Loucy (cell line): Measurements from ENCODE around the gene CDH4.

Source experiments
- EZH2phosphoT487 ChIP-seq: fragments of 200-600 bp; IDR thresholded peaks from 2 replicates; pipeline ENCODE4 v1.6.1; 2018; ENCODE audit warnings: antibody characterized with exemption, mild to moderate bottlenecking, moderate library complexity, borderline replicate concordance
- TF ChIP-seq, protein P1 (sequence below): fragments of 200-600 bp; sonication (generic); conservative IDR thresholded peaks from 2 replicates; pipeline ENCODE4 v1.5.1; 2014; ENCODE audit warnings: mild to moderate bottlenecking, antibody characterized with exemption, low read length

DNA sequence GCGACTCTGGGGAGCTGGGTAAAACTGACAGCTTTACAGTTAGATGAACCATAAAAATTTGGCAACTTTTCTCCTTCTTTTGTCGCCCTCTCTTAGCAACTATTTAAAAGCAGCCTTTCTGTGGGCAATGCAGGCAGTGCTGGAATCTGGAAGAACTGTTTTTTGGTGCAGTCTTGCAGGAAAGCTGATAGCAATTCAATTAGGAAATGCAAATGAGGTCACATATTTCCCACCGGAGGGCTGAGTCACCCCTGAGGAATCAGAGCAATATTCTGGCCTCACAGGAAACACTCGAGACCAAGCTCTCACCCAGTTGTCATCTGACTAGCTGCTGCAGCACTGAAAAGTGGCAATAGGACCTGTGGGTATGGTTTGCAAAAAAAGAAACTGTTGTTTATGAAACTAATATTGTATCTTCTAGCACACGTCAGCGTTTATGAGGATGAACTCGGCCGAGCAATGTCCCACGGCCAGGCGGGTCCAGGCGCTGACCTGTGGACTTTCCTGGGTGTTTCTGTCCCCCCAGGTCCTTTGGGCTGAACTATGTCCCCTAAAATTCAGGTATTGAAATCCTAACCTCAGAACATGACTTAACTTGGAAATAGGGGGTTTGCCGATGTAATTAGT is 501.4 kb downstream of the CDH4 start:
- TF ChIP-seq, protein P1, sequence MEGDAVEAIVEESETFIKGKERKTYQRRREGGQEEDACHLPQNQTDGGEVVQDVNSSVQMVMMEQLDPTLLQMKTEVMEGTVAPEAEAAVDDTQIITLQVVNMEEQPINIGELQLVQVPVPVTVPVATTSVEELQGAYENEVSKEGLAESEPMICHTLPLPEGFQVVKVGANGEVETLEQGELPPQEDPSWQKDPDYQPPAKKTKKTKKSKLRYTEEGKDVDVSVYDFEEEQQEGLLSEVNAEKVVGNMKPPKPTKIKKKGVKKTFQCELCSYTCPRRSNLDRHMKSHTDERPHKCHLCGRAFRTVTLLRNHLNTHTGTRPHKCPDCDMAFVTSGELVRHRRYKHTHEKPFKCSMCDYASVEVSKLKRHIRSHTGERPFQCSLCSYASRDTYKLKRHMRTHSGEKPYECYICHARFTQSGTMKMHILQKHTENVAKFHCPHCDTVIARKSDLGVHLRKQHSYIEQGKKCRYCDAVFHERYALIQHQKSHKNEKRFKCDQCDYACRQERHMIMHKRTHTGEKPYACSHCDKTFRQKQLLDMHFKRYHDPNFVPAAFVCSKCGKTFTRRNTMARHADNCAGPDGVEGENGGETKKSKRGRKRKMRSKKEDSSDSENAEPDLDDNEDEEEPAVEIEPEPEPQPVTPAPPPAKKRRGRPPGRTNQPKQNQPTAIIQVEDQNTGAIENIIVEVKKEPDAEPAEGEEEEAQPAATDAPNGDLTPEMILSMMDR, result no peak
- no peak for TF ChIP-seq EZH2phosphoT487
